Osteocyte (in vitro differentiated cells): ENCODE measurements around the gene BRINP2. TPM values are rescaled to one million over a fixed set of nuclear protein-coding genes. Genes with fewer than 3 reads are reported as not detected.

Experiments
- DNase-seq: peaks from one replicate; pipeline ENCODE4 v3.0.0; 2021; ENCODE audit warnings: mixed read lengths; ENCODE audit not compliant: unreplicated experiment; ENCODE audit errors: extremely low spot score
- H3K27ac Mint-ChIP-seq: one replicate; pipeline ENCODE4 v1.8.0; 2021; ENCODE audit warnings: mild to moderate bottlenecking, mixed read lengths; ENCODE audit not compliant: unreplicated experiment
- H3K27me3 Mint-ChIP-seq: one replicate; pipeline ENCODE4 v1.8.0; 2021; ENCODE audit warnings: mixed read lengths; ENCODE audit not compliant: unreplicated experiment
- H3K36me3 Mint-ChIP-seq: one replicate; pipeline ENCODE4 v1.8.0; 2021; ENCODE audit warnings: mixed read lengths; ENCODE audit not compliant: unreplicated experiment
- H3K4me1 Mint-ChIP-seq: one replicate; pipeline ENCODE4 v1.8.0; 2021; ENCODE audit warnings: mixed read lengths; ENCODE audit not compliant: unreplicated experiment
- H3K4me3 Mint-ChIP-seq: one replicate; pipeline ENCODE4 v1.8.0; 2021; ENCODE audit warnings: mild to moderate bottlenecking, moderate library complexity, mixed read lengths; ENCODE audit not compliant: unreplicated experiment
- H3K9me3 Mint-ChIP-seq: one replicate; pipeline ENCODE4 v1.8.0; 2021; ENCODE audit warnings: mixed read lengths; ENCODE audit not compliant: unreplicated experiment
- CTCF ChIP-seq: fragments of 200-600 bp; sonication (generic); IDR thresholded peaks from 2 replicates; pipeline ENCODE4 v1.5.0; 2021; ENCODE audit warnings: antibody characterized with exemption, mild to moderate bottlenecking, moderate library complexity
- total RNA-seq: library from RNA; stranded (reverse); gene quantifications from 2 replicates; pipeline ENCODE4 v1.2.1, GENCODE V29; 2021

BRINP2 gene
- total RNA-seq, 1 donor from 2014 or later: not detected

GRCh38 chr1:177281901-177282300 lies 111.1 kb downstream of the BRINP2 start:
- no peak overlapping the region for H3K4me3 Mint-ChIP-seq

GRCh38 chr1:177282976-177283375 lies 112.2 kb downstream of the BRINP2 start:
- H3K36me3 Mint-ChIP-seq: no peaks in the 10 kb centered on the region
- H3K9me3 Mint-ChIP-seq: peaks cover 26% of the 10 kb centered on the region
- H3K4me1 Mint-ChIP-seq: no peaks in the 10 kb centered on the region
- no peak overlapping the region for H3K27ac Mint-ChIP-seq
- no peak for DNase-seq
- TF ChIP-seq CTCF: no peak
- no peaks in the 10 kb centered on the region for H3K27me3 Mint-ChIP-seq
- H3K4me3 Mint-ChIP-seq: no peak overlapping the region

More at GRCh38 chr1:177281901-177282300, 111.1 kb downstream of the BRINP2 start:
- Mint-ChIP-seq H3K27me3 (no peaks in the 10 kb centered on the region), H3K4me1 (no peaks in the 10 kb centered on the region), H3K36me3 (no peaks in the 10 kb centered on the region), H3K27ac (no peak overlapping the region), H3K9me3 (peaks cover 34% of the 10 kb centered on the region)
- no peak for TF ChIP-seq CTCF
- DNase-seq: no peak

GRCh38 chr1:177283380-177283779 lies 112.6 kb downstream of the BRINP2 start:
- H3K9me3 Mint-ChIP-seq: peaks cover 26% of the 10 kb centered on the region
- no peaks in the 10 kb centered on the region for H3K4me1 Mint-ChIP-seq
- H3K27me3 Mint-ChIP-seq: no peaks in the 10 kb centered on the region
- H3K4me3 Mint-ChIP-seq: no peak overlapping the region
- no peaks in the 10 kb centered on the region for H3K36me3 Mint-ChIP-seq
- no peak overlapping the region for H3K27ac Mint-ChIP-seq
- TF ChIP-seq CTCF: no peak
- DNase-seq: no peak

GRCh38 chr1:177286396-177286795 lies 115.6 kb downstream of the BRINP2 start:
- no peak overlapping the region for H3K4me3 Mint-ChIP-seq
- DNase-seq: no peak
- no peak overlapping the region for H3K27ac Mint-ChIP-seq
- H3K27me3 Mint-ChIP-seq: no peaks in the 10 kb centered on the region
- no peak for TF ChIP-seq CTCF
- H3K4me1 Mint-ChIP-seq: no peaks in the 10 kb centered on the region
- peaks cover 12% of the 10 kb centered on the region for H3K9me3 Mint-ChIP-seq
- no peaks in the 10 kb centered on the region for H3K36me3 Mint-ChIP-seq

GRCh38 chr1:177287270-177287669 lies 116.5 kb downstream of the BRINP2 start:
- no peak overlapping the region for H3K4me3 Mint-ChIP-seq
- H3K9me3 Mint-ChIP-seq: peaks cover 12% of the 10 kb centered on the region
- H3K27ac Mint-ChIP-seq: no peak overlapping the region
- no peaks in the 10 kb centered on the region for H3K4me1 Mint-ChIP-seq
- TF ChIP-seq CTCF: no peak
- DNase-seq: no peak
- no peaks in the 10 kb centered on the region for H3K27me3 Mint-ChIP-seq
- H3K36me3 Mint-ChIP-seq: no peaks in the 10 kb centered on the region
